H1 (cell line): ENCODE results near the gene CRTAC1. TPM values are rescaled to one million over a fixed set of nuclear protein-coding genes. Genes with fewer than 3 reads are reported as not detected.

Source experiments
- CTCF ChIA-PET: fragments of 300-600 bp; sonication (Branson Sonifier 250); formaldehyde crosslinking; loops from one replicate; lab custom pipeline; 2021; ENCODE audit not compliant: partially characterized antibody; lab: Charles Lee
- POLR2A ChIA-PET: fragments of 300-600 bp; sonication (Branson Sonifier 250); formaldehyde crosslinking; loops from one replicate; lab custom pipeline; 2021; ENCODE audit warnings: inconsistent platforms; ENCODE audit not compliant: partially characterized antibody; lab: Charles Lee
- DNase-seq, 2 experiments: peaks; one replicate each; pipeline versions ENCODE4 v3.0.0 to v3.0.0-alpha.2; 2010 to 2022; ENCODE audit warnings: low spot score in 2 of 2, low read depth in 1 of 2, mixed read lengths in 1 of 2
- FAIRE-seq: peaks from 2 replicates; lab custom pipeline; 2011; peaks lifted over from hg19 to GRCh38; lab: Jason Lieb, UNC
- H2AFZ ChIP-seq: 2 replicates; pipeline ENCODE4 v1.8.1; 2012; ENCODE audit warnings: low read length, inconsistent platforms
- H2AK5ac ChIP-seq: 2 replicates; pipeline ENCODE4 v1.6.1; 2013; ENCODE audit warnings: low read depth, low read length
- H2BK120ac ChIP-seq: replicated peaks from 2 replicates; pipeline ENCODE3; 2013; ENCODE audit warnings: low read depth, low read length, inconsistent platforms
- H2BK12ac ChIP-seq: 2 replicates; pipeline ENCODE4 v1.6.1; 2013; ENCODE audit warnings: low read depth, low read length
- H2BK15ac ChIP-seq: 2 replicates; pipeline ENCODE4 v1.6.1; 2013; ENCODE audit warnings: low read length
- H2BK20ac ChIP-seq: 2 replicates; pipeline ENCODE4 v1.6.1; 2013; ENCODE audit warnings: low read length
- H2BK5ac ChIP-seq: 2 replicates; pipeline ENCODE4 v1.6.1; 2013; ENCODE audit warnings: low read depth, low read length
- H3K14ac ChIP-seq: 2 replicates; pipeline ENCODE4 v1.6.1; 2013; ENCODE audit warnings: inconsistent platforms; ENCODE audit not compliant: insufficient read length
- H3K18ac ChIP-seq: 2 replicates; pipeline ENCODE4 v1.6.1; 2013; ENCODE audit warnings: low read length; ENCODE audit errors: extremely low read depth
- H3K23ac ChIP-seq: 2 replicates; pipeline ENCODE4 v1.6.1; 2013; ENCODE audit warnings: inconsistent platforms; ENCODE audit not compliant: insufficient read length
- H3K23me2 ChIP-seq: 2 replicates; pipeline ENCODE4 v1.6.1; 2013; ENCODE audit warnings: low read depth, low read length
- H3K27ac ChIP-seq: 2 replicates; pipeline ENCODE4 v1.6.1; 2011; ENCODE audit warnings: low read depth, low read length, inconsistent platforms
- H3K27me3 ChIP-seq, 4 experiments: replicated peaks in 1 of 4; 1 replicate in 1 of 4; 2 replicates in 3 of 4; pipeline versions ENCODE4 v1.6.1 to v1.8.1; 2011 to 2013; ENCODE audit warnings: low read length in 3 of 4, mild to moderate bottlenecking in 3 of 4, inconsistent platforms in 2 of 4, mixed read lengths in 2 of 4, moderate library complexity in 1 of 4; ENCODE audit not compliant: control insufficient read depth in 3 of 4, insufficient read depth in 3 of 4; ENCODE audit errors: extremely low read depth in 1 of 4
- H3K36me3 ChIP-seq, 4 experiments: 2 replicates each; pipeline versions ENCODE4 v1.6.1 to v1.8.1; 2011 to 2013; ENCODE audit warnings: mild to moderate bottlenecking in 4 of 4, low read length in 3 of 4, moderate library complexity in 2 of 4, control low read depth in 1 of 4, inconsistent platforms in 1 of 4; ENCODE audit not compliant: insufficient read depth in 4 of 4, control insufficient read depth in 2 of 4
- H3K4ac ChIP-seq: replicated peaks from 2 replicates; pipeline ENCODE3; 2013; ENCODE audit warnings: low read length, low read depth, mixed read lengths, inconsistent platforms; ENCODE audit not compliant: insufficient read length
- H3K4me1 ChIP-seq, 4 experiments: replicated peaks in 1 of 4; 1 replicate in 1 of 4; 2 replicates in 3 of 4; pipeline versions ENCODE4 v1.6.1 to v1.8.1; 2011 to 2013; ENCODE audit warnings: low read length in 3 of 4, inconsistent platforms in 2 of 4, mixed read lengths in 1 of 4; ENCODE audit not compliant: insufficient read depth in 4 of 4, control insufficient read depth in 3 of 4
- H3K4me2 ChIP-seq, 2 experiments: 2 replicates each; pipeline versions ENCODE4 v1.6.1 to v1.8.1; 2011 to 2013; ENCODE audit warnings: low read depth in 2 of 2, low read length in 2 of 2, control low read depth in 1 of 2, inconsistent platforms in 1 of 2, mild to moderate bottlenecking in 1 of 2; ENCODE audit not compliant: insufficient read depth in 1 of 2
- H3K4me3 ChIP-seq, 4 experiments: fragments of 200-600, 300-600 bp in 1 of 4; sonication (generic), shearing (Covaris generic), sonication (Bioruptor Twin) in 1 of 4; 2 replicates each; pipeline versions ENCODE4 v1.5.1 to v1.8.1; 2011 to 2016; ENCODE audit warnings: low read length in 4 of 4, low read depth in 3 of 4, control low read depth in 2 of 4, inconsistent platforms in 2 of 4, mild to moderate bottlenecking in 2 of 4, mixed read lengths in 1 of 4, moderate library complexity in 1 of 4; ENCODE audit not compliant: insufficient read depth in 2 of 4; ENCODE audit errors: extremely low read depth in 1 of 4
- H3K56ac ChIP-seq: replicated peaks from 2 replicates; pipeline ENCODE3; 2013; ENCODE audit warnings: low read depth, mild to moderate bottlenecking, mixed read lengths, low read length, inconsistent platforms; ENCODE audit not compliant: insufficient read length
- H3K79me1 ChIP-seq: 2 replicates; pipeline ENCODE4 v1.6.1; 2013; ENCODE audit warnings: low read depth, low read length, control low read depth
- H3K79me2 ChIP-seq, 2 experiments: 2 replicates each; pipeline versions ENCODE4 v1.6.1 to v1.8.1; 2012 to 2013; ENCODE audit warnings: low read length in 2 of 2, mild to moderate bottlenecking in 2 of 2, inconsistent platforms in 1 of 2; ENCODE audit not compliant: insufficient read depth in 2 of 2, control insufficient read depth in 1 of 2
- H3K9ac ChIP-seq, 4 experiments: replicated peaks in 1 of 4; 1 replicate in 1 of 4; 2 replicates in 3 of 4; pipeline versions ENCODE4 v1.6.1 to v1.8.1; 2011 to 2013; ENCODE audit warnings: low read depth in 3 of 4, low read length in 3 of 4, control low read depth in 2 of 4, mild to moderate bottlenecking in 2 of 4, moderate library complexity in 2 of 4, inconsistent platforms in 1 of 4; ENCODE audit errors: extremely low read depth in 1 of 4
- H3K9me3 ChIP-seq, 2 experiments: 2 replicates each; pipeline versions ENCODE4 v1.6.1 to v1.8.1; 2012 to 2013; ENCODE audit warnings: mild to moderate bottlenecking in 2 of 2, moderate library complexity in 2 of 2, control low read depth in 1 of 2, inconsistent platforms in 1 of 2, low read depth in 1 of 2, low read length in 1 of 2, mixed read lengths in 1 of 2; ENCODE audit not compliant: insufficient read depth in 2 of 2
- H4K20me1 ChIP-seq, 2 experiments: replicated peaks in 1 of 2; 2 replicates each; pipeline versions ENCODE3 to v1.8.1; 2011 to 2013; ENCODE audit warnings: inconsistent platforms in 2 of 2, low read length in 2 of 2, mild to moderate bottlenecking in 1 of 2; ENCODE audit not compliant: insufficient read depth in 2 of 2, control insufficient read depth in 1 of 2
- H4K5ac ChIP-seq: 2 replicates; pipeline ENCODE4 v1.6.1; 2013; ENCODE audit warnings: low read length, low read depth, mixed read lengths, inconsistent platforms; ENCODE audit not compliant: insufficient read length
- H4K8ac ChIP-seq: 2 replicates; pipeline ENCODE4 v1.8.0; 2013; ENCODE audit warnings: mild to moderate bottlenecking, moderate library complexity, low read length, inconsistent platforms; ENCODE audit not compliant: insufficient read depth; ENCODE audit errors: extremely low read depth
- H4K91ac ChIP-seq: replicated peaks from 2 replicates; pipeline ENCODE3; 2013; ENCODE audit warnings: low read length, mixed read lengths, inconsistent platforms; ENCODE audit not compliant: insufficient read length
- BACH1 ChIP-seq: IDR thresholded peaks from 2 replicates; pipeline ENCODE4 v1.6.1; 2012; ENCODE audit warnings: low read length, improper control_type of control experiment
- BRCA1 ChIP-seq: IDR thresholded peaks from 2 replicates; pipeline ENCODE4 v1.6.1; 2012; ENCODE audit warnings: low read depth, low read length, improper control_type of control experiment
- CBX5 ChIP-seq: fragments of 300-800, 300-1000 bp; sonication (generic); IDR thresholded peaks from 2 replicates; pipeline ENCODE4 v1.7.1; 2016; ENCODE audit warnings: antibody characterized with exemption, low read length, low read depth
- GTF2F1 ChIP-seq: IDR thresholded peaks from 2 replicates; pipeline ENCODE4 v1.6.1; 2012; ENCODE audit warnings: low read depth, low read length, improper control_type of control experiment, borderline replicate concordance
- KDM1A ChIP-seq: fragments of 200-600, 300-600 bp; sonication (generic); IDR thresholded peaks from 2 replicates; pipeline ENCODE4 v1.7.1; 2016; ENCODE audit warnings: mild to moderate bottlenecking, low read length, borderline replicate concordance
- RBBP5 ChIP-seq: IDR thresholded peaks from 2 replicates; pipeline ENCODE4 v1.7.1; 2012; ENCODE audit warnings: low read depth, mild to moderate bottlenecking, inconsistent platforms, low read length, moderate library complexity, borderline replicate concordance
- RFX5 ChIP-seq: IDR thresholded peaks from 2 replicates; pipeline ENCODE4 v1.6.1; 2011; ENCODE audit warnings: low read depth, low read length, improper control_type of control experiment, borderline replicate concordance
- TEAD4 ChIP-seq: IDR thresholded peaks from 2 replicates; pipeline ENCODE4 v1.6.1; 2012; ENCODE audit warnings: low read depth, low read length, inconsistent platforms, mixed read lengths
- ZNF274 ChIP-seq: IDR thresholded peaks from 2 replicates; pipeline ENCODE4 v1.7.0; 2012; ENCODE audit warnings: low read length, borderline replicate concordance; ENCODE audit errors: extremely low read depth
- WGBS, 2 experiments: shearing (Covaris generic) in 1 of 2; methylation state at CpG; one replicate each; pipeline versions ENCODE4 v1.1.6 to v1.1.7; 2013 to 2015; ENCODE audit warnings: low lambda C conversion rate in 2 of 2, mixed read lengths in 2 of 2, inconsistent platforms in 1 of 2, low coverage in 1 of 2, missing lambda C conversion rate in 1 of 2; ENCODE audit not compliant: insufficient replicate concordance in 2 of 2, insufficient coverage in 1 of 2, insufficient read length in 1 of 2; ENCODE audit errors: extremely low coverage in 1 of 2, missing lambda C conversion rate in 1 of 2; 5-methylcytosine and 5-hydroxymethylcytosine counted together
- polyA plus RNA-seq, 7 experiments: library from polyadenylated mRNA; depleted of rRNA in 3 of 7; stranded (reverse) in 5 of 7; unstranded in 2 of 7; fragments of >200 nt in 5 of 7; fragments of 200-250 nt in 2 of 7; gene quantifications; 1 replicate in 5 of 7; 2 replicates in 1 of 7; 4 replicates in 1 of 7; pipeline versions ENCODE4 v1.2.1 to v1.2.3, GENCODE V29; 2011 to 2013; ENCODE audit warnings: missing spikeins in 2 of 7, mixed read lengths in 2 of 7
- total RNA-seq: library from RNA; stranded (reverse); fragmentation: NEBNext Ultra II Directional; extraction: Animal tissue kit (Norgen Biotek cat#: 25700); gene quantifications from 2 replicates; pipeline ENCODE4 v1.2.1, GENCODE V29; 2021
- TF ChIP-seq, protein P1 (sequence below), 3 experiments: IDR thresholded peaks; 1 replicate in 2 of 3; 2 replicates in 1 of 3; pipeline versions ENCODE4 v1.5.1 to v1.6.1; 2011; ENCODE audit warnings: low read length in 3 of 3, mild to moderate bottlenecking in 3 of 3, inconsistent platforms in 2 of 3, low read depth in 1 of 3, moderate library complexity in 1 of 3; ENCODE audit not compliant: insufficient read depth in 1 of 3; ENCODE audit errors: control extremely low read depth in 1 of 3

CRTAC1 gene
- total and polyA plus RNA-seq, 2 of the 8 experiments (the other 6 are each of a cell fraction or from before 2014, with no cell fraction given): 0.91 to 1.2 TPM

DNA sequence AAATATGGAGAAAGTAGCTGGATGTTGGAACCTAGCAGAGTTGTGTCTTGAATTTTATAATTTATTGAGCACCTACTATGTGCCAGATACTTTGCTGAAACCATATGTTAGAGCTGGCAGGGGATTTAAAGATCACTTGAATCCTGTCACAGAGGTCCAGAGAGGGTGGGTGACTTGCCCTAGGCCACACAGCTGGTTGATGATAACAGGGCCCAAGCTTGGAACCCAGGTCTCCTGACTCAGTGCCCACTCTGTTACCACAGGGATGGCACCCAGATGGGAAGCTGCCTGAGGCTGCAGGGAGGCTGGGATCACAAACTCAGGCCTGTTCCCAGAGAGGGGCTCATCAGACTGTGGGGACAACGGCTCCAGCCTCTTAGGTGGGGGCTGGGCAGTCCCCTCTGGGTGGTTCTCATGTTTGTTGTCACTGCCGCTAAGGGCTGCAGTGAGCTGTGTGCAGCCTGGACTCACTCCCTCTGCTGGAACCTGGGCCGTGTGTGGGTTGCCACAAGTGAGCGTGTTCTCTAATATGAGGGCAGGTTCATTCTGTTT, 162.2 kb downstream of the CRTAC1 start:
- ChIA-PET CTCF (interaction anchor here (0.6 to 14.5 kb wide), 26 partner anchors 9 to 1458 kb away, joined by 3 to 236 read pairs (median 6); no protein-coding TSS in a partner anchor), POLR2A (interaction anchor here (1.1 to 1.5 kb wide), 2 partner anchors 17 to 76 kb away, joined by 3 to 6 read pairs; no protein-coding TSS in a partner anchor)
- Histone ChIP-seq H3K27ac (no peak overlapping the region), H3K23me2 (0 out of 2 replicates have a peak, but pooled peaks cover 1% of the 10 kb centered on the region), H3K27me3 (no peaks in the 10 kb centered on the region), H3K4ac (no peak overlapping the region), H4K5ac (no peak overlapping the region), H4K91ac (no peak overlapping the region), H4K8ac (no peak overlapping the region), H3K56ac (no peak overlapping the region), H3K4me1 (peaks cover 4 to 22% (median 9%) of the 10 kb centered on the region in 4 experiments), H3K79me2 (no peaks in the 10 kb centered on the region), H3K79me1 (no peaks in the 10 kb centered on the region), H3K4me3 (no peak overlapping the region), H3K4me2 (no peak overlapping the region), H3K18ac (no peak overlapping the region), H3K9ac (no peak overlapping the region), H2AFZ (no peak overlapping the region), H2BK120ac (no peak overlapping the region), H4K20me1 (no peaks in the 10 kb centered on the region), H3K9me3 (no peaks in the 10 kb centered on the region), H2BK15ac (0 out of 2 replicates have a peak overlapping the region, but pooled peaks have one; percentile 72), H2BK5ac (no peak overlapping the region), H2BK12ac (no peak overlapping the region), H3K14ac (no peak overlapping the region), H3K36me3 (no peaks in the 10 kb centered on the region), H3K23ac (no peak overlapping the region), H2BK20ac (no peak overlapping the region), H2AK5ac (no peak overlapping the region)
- FAIRE-seq (no peak), DNase-seq (no peak)
- 84% methylated on average over 4 of the region's 4 CpGs; no CpG with 5 or more reads in 1 of the 2 experiments for WGBS, 2 experiments
- TF ChIP-seq RBBP5 (no peak), KDM1A (no peak), BACH1 (no peak), ZNF274 (no peak), CBX5 (no peak), BRCA1 (no peak), GTF2F1 (no peak), RFX5 (no peak), TEAD4 (no peak)
- TF ChIP-seq, protein P1, sequence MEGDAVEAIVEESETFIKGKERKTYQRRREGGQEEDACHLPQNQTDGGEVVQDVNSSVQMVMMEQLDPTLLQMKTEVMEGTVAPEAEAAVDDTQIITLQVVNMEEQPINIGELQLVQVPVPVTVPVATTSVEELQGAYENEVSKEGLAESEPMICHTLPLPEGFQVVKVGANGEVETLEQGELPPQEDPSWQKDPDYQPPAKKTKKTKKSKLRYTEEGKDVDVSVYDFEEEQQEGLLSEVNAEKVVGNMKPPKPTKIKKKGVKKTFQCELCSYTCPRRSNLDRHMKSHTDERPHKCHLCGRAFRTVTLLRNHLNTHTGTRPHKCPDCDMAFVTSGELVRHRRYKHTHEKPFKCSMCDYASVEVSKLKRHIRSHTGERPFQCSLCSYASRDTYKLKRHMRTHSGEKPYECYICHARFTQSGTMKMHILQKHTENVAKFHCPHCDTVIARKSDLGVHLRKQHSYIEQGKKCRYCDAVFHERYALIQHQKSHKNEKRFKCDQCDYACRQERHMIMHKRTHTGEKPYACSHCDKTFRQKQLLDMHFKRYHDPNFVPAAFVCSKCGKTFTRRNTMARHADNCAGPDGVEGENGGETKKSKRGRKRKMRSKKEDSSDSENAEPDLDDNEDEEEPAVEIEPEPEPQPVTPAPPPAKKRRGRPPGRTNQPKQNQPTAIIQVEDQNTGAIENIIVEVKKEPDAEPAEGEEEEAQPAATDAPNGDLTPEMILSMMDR (IDR thresholded peaks at IDR 0.05; ENCODE audit: control extremely low read depth in 1 of 3, insufficient read depth in 1 of 3, low read depth in 1 of 3, low read length in 3 of 3): no peak
